ENCODE data around the gene MBNL2. TPM values are rescaled to one million over a fixed set of nuclear protein-coding genes. Genes with fewer than 3 reads are reported as not detected.

The MBNL2 gene
- total RNA-seq, 1 experiment from 2014 or later, result 0.85 TPM

DNA sequence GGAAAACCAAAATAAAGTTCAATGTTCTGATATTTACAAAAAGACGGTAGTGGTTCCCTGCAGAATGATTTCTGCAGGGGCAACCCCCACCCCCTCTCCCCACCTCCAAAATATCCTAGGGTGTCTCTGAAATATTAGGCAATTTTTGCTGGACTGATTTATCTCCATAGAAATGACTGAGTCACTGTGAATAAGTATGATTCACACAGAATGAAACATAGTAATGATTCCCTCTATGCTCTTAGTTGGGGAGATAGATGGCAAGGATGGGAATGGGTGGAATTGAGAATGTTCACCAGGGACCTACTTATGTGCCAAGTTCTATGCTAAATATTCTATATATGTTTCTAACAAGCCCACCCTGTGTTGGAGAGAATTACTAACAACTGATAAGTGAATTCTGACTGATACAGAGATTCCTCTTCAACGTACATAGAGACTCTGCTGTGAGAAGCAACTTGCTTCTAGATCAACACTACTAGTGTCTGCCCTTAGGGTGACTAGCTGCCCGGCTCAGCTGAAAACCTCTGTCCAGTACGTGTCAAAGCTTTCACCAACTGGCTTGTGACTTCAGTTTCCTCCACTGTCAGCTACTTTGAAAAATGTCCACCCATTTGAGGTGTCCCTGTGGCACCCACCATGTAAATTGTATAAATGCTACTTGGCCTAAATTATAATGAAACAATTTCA, 173.5 kb downstream of the MBNL2 start (continued):
- TF ChIP-seq, protein P1, sequence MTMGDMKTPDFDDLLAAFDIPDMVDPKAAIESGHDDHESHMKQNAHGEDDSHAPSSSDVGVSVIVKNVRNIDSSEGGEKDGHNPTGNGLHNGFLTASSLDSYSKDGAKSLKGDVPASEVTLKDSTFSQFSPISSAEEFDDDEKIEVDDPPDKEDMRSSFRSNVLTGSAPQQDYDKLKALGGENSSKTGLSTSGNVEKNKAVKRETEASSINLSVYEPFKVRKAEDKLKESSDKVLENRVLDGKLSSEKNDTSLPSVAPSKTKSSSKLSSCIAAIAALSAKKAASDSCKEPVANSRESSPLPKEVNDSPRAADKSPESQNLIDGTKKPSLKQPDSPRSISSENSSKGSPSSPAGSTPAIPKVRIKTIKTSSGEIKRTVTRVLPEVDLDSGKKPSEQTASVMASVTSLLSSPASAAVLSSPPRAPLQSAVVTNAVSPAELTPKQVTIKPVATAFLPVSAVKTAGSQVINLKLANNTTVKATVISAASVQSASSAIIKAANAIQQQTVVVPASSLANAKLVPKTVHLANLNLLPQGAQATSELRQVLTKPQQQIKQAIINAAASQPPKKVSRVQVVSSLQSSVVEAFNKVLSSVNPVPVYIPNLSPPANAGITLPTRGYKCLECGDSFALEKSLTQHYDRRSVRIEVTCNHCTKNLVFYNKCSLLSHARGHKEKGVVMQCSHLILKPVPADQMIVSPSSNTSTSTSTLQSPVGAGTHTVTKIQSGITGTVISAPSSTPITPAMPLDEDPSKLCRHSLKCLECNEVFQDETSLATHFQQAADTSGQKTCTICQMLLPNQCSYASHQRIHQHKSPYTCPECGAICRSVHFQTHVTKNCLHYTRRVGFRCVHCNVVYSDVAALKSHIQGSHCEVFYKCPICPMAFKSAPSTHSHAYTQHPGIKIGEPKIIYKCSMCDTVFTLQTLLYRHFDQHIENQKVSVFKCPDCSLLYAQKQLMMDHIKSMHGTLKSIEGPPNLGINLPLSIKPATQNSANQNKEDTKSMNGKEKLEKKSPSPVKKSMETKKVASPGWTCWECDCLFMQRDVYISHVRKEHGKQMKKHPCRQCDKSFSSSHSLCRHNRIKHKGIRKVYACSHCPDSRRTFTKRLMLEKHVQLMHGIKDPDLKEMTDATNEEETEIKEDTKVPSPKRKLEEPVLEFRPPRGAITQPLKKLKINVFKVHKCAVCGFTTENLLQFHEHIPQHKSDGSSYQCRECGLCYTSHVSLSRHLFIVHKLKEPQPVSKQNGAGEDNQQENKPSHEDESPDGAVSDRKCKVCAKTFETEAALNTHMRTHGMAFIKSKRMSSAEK (CRISPR knock-in tag; IDR thresholded peaks at IDR 0.05; ENCODE audit: borderline replicate concordance), result no peak
- TF ChIP-seq, protein P2, sequence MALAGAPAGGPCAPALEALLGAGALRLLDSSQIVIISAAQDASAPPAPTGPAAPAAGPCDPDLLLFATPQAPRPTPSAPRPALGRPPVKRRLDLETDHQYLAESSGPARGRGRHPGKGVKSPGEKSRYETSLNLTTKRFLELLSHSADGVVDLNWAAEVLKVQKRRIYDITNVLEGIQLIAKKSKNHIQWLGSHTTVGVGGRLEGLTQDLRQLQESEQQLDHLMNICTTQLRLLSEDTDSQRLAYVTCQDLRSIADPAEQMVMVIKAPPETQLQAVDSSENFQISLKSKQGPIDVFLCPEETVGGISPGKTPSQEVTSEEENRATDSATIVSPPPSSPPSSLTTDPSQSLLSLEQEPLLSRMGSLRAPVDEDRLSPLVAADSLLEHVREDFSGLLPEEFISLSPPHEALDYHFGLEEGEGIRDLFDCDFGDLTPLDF (CRISPR knock-in tag; IDR thresholded peaks at IDR 0.05), result no peak
- no peak for TF ChIP-seq SOX15 (CRISPR knock-in tag; IDR thresholded peaks at IDR 0.05)
- TF ChIP-seq, protein P3, sequence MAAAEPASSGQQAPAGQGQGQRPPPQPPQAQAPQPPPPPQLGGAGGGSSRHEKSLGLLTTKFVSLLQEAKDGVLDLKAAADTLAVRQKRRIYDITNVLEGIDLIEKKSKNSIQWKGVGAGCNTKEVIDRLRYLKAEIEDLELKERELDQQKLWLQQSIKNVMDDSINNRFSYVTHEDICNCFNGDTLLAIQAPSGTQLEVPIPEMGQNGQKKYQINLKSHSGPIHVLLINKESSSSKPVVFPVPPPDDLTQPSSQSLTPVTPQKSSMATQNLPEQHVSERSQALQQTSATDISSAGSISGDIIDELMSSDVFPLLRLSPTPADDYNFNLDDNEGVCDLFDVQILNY (CRISPR knock-in tag; IDR thresholded peaks at IDR 0.05), result no peak
- no peak for TF ChIP-seq RORB (CRISPR knock-in tag; IDR thresholded peaks at IDR 0.05)
- TF ChIP-seq, protein P4, sequence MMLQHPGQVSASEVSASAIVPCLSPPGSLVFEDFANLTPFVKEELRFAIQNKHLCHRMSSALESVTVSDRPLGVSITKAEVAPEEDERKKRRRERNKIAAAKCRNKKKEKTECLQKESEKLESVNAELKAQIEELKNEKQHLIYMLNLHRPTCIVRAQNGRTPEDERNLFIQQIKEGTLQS (CRISPR knock-in tag; conservative IDR thresholded peaks at IDR 0.05), result no peak
- TF ChIP-seq, protein P5, sequence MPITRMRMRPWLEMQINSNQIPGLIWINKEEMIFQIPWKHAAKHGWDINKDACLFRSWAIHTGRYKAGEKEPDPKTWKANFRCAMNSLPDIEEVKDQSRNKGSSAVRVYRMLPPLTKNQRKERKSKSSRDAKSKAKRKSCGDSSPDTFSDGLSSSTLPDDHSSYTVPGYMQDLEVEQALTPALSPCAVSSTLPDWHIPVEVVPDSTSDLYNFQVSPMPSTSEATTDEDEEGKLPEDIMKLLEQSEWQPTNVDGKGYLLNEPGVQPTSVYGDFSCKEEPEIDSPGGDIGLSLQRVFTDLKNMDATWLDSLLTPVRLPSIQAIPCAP (CRISPR knock-in tag; IDR thresholded peaks at IDR 0.05), result no peak
- TF ChIP-seq, protein P6, sequence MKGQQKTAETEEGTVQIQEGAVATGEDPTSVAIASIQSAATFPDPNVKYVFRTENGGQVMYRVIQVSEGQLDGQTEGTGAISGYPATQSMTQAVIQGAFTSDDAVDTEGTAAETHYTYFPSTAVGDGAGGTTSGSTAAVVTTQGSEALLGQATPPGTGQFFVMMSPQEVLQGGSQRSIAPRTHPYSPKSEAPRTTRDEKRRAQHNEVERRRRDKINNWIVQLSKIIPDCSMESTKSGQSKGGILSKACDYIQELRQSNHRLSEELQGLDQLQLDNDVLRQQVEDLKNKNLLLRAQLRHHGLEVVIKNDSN (CRISPR knock-in tag; IDR thresholded peaks at IDR 0.05), result no peak
- TF ChIP-seq JAZF1 (CRISPR knock-in tag; IDR thresholded peaks at IDR 0.05), result no peak

DNA sequence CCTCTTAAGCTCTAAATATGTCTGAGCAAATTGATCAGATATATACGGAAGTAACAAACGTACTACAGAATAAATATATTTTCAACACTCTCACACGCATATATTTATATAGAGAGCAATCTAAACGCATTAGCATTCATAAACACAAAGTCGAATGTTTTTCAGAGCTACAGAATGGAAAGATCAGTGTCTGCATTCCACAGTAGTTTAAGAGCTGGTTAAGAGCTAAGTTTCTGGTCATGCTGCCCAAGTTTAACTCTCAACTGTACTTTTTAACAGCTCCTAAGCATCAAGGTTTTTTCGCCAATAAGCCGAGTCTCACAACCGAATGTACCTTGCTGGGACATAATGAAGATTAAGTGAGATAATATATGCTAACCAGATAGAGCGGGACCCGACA, 175.1 kb downstream of the MBNL2 start:
- Mint-ChIP-seq H3K27ac (no peak overlapping the region), H3K4me1 (no peaks in the 10 kb centered on the region), H3K4me3 (no peak overlapping the region), H3K36me3 (no peaks in the 10 kb centered on the region), H3K9me3 (peaks cover 12% of the 10 kb centered on the region), H3K27me3 (ENCODE audit: low read depth) (no peaks in the 10 kb centered on the region; the same call in 1 of the 2 replicates)
- DNase-seq (ENCODE audit: low spot score), result no peak
- ATAC-seq, result no peak
- POLR2A ChIA-PET, result no interaction called here
- CTCF ChIA-PET, result interaction anchor here (0.6 kb wide), 1 partner anchor 93 kb away, joined by 4 read pairs; no protein-coding TSS in a partner anchor
- no peak for TF ChIP-seq MYBL2 (CRISPR knock-in tag; IDR thresholded peaks at IDR 0.05)
- TF ChIP-seq ATF1 (CRISPR knock-in tag; IDR thresholded peaks at IDR 0.05), result no peak
- TF ChIP-seq, protein P7, sequence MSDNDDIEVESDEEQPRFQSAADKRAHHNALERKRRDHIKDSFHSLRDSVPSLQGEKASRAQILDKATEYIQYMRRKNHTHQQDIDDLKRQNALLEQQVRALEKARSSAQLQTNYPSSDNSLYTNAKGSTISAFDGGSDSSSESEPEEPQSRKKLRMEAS (CRISPR knock-in tag; IDR thresholded peaks at IDR 0.05), result no peak
- TF ChIP-seq IRF2 (CRISPR knock-in tag; IDR thresholded peaks at IDR 0.05; ENCODE audit: borderline replicate concordance, low read depth), result no peak
- no peak for TF ChIP-seq ZNF416 (CRISPR knock-in tag; IDR thresholded peaks at IDR 0.05)
- TF ChIP-seq, protein P8, sequence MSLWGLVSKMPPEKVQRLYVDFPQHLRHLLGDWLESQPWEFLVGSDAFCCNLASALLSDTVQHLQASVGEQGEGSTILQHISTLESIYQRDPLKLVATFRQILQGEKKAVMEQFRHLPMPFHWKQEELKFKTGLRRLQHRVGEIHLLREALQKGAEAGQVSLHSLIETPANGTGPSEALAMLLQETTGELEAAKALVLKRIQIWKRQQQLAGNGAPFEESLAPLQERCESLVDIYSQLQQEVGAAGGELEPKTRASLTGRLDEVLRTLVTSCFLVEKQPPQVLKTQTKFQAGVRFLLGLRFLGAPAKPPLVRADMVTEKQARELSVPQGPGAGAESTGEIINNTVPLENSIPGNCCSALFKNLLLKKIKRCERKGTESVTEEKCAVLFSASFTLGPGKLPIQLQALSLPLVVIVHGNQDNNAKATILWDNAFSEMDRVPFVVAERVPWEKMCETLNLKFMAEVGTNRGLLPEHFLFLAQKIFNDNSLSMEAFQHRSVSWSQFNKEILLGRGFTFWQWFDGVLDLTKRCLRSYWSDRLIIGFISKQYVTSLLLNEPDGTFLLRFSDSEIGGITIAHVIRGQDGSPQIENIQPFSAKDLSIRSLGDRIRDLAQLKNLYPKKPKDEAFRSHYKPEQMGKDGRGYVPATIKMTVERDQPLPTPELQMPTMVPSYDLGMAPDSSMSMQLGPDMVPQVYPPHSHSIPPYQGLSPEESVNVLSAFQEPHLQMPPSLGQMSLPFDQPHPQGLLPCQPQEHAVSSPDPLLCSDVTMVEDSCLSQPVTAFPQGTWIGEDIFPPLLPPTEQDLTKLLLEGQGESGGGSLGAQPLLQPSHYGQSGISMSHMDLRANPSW (CRISPR knock-in tag; conservative IDR thresholded peaks at IDR 0.05; ENCODE audit: low read depth), result no peak
- no peak for TF ChIP-seq SMAD3 (CRISPR knock-in tag; IDR thresholded peaks at IDR 0.05; ENCODE audit: borderline replicate concordance)
- TF ChIP-seq EMX1 (CRISPR knock-in tag; IDR thresholded peaks at IDR 0.05), result no peak
- TF ChIP-seq, protein P9, sequence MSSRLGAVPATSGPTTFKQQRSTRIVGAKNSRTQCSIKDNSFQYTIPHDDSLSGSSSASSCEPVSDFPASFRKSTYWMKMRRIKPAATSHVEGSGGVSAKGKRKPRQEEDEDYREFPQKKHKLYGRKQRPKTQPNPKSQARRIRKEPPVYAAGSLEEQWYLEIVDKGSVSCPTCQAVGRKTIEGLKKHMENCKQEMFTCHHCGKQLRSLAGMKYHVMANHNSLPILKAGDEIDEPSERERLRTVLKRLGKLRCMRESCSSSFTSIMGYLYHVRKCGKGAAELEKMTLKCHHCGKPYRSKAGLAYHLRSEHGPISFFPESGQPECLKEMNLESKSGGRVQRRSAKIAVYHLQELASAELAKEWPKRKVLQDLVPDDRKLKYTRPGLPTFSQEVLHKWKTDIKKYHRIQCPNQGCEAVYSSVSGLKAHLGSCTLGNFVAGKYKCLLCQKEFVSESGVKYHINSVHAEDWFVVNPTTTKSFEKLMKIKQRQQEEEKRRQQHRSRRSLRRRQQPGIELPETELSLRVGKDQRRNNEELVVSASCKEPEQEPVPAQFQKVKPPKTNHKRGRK (CRISPR knock-in tag; IDR thresholded peaks at IDR 0.05; ENCODE audit: borderline replicate concordance), result no peak
- TF ChIP-seq, protein P10, sequence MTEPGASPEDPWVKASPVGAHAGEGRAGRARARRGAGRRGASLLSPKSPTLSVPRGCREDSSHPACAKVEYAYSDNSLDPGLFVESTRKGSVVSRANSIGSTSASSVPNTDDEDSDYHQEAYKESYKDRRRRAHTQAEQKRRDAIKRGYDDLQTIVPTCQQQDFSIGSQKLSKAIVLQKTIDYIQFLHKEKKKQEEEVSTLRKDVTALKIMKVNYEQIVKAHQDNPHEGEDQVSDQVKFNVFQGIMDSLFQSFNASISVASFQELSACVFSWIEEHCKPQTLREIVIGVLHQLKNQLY (CRISPR knock-in tag; IDR thresholded peaks at IDR 0.05), result no peak
- no peak for TF ChIP-seq JAZF1 (CRISPR knock-in tag; IDR thresholded peaks at IDR 0.05)
- TF ChIP-seq, protein P3 (CRISPR knock-in tag; IDR thresholded peaks at IDR 0.05), result no peak
- TF ChIP-seq ZBTB21 (CRISPR knock-in tag; IDR thresholded peaks at IDR 0.05; ENCODE audit: borderline replicate concordance), result no peak
